Pons (tissue), 1 donor: ENCODE data around the gene CIAO2A.

Experiments used
- DNase-seq: peaks from one replicate; pipeline ENCODE4 v3.0.0-alpha.2; 2016; ENCODE audit warnings: low spot score

The CIAO2A gene

DNA sequence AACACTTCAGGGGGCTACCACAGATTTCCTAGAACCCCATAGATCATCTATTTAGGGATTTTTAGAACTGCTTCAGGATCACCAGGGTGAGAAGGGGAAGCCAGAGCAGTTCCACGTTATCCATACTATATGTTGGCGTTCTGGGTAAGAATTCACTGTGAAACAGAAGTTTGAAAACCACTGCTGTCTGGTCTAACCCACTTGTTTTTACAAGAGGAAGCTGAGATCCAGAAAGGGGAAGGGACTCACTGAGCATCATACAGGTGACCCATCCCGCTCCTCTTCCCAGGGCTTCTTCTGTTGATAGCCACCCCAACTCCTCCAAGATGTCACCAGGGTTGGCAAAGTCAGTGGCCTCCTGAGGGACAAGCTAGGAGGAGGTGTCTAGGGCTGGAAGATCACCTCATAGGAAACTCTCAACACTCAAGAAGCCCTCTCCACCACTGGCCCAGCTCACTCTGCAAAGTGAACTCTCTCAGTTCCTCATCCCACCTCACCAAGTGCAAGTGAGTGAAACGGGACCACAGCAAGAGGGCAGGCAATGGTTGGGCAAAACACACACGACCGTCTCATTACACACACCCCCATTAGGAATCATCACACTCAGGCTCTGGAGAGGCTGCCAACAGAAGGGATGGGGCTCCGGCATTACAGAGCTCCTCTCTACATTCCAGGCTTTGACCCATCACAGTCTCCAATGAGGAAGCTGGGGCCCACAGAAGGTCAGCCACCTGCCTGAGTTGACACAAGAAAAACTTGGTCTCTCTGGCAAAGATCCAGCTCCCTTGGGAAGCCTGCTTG is 49.1 kb downstream of the CIAO2A start:
- no peak for DNase-seq

DNA sequence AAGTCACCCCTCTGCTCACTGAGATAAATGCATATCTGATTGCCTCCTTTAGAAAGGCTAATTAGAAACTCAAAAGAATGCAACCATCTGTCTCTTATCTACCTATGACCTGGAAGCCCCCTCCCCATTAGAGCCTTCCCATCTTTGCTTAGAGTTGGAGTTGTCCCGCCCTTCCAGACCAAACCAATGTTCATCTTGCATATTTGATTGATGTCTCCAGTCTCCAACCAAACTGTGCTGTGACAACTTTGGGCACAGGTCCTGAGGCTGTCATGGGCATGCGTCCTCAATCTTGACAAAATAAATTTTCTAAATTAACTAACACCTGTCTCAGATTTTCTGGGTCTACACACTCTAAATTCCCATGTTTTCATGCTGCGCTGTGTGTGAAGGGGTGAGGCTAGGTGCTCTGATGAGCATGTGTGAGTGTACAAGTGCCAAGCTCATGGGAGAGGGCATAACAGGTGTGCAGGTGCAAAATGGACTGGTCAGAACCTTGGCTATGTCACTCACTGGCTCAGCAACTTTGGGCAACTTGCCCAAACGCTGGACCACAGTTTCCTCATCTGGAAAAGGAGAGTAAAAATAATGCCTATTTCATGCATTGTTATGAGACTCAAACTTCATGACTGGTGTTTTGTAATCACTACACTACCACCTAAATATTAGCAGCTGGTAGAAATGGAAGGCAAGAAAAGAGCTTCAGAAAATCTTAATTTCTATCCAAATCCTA is 54.6 kb downstream of the CIAO2A start:
- DNase-seq, result no peak

DNA sequence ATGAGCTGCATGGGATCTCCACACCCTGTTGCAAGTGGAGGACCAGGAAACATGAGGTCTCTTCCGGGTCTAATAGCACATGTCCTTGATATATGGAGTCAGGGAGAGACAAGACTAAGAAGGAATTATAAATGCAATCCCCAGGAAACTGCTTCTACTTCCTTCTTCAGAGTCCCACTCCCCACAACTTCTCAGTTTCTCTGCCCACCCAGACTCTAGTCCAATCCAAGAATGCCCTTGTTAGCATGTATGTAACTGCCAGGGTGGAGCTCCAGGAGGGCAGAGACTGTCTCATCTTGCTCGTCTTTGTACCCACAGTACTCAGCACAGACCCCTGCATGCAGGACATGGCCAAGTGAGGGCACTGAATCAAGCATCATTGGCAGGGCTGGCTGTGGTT is 55.7 kb downstream of the CIAO2A start:
- DNase-seq, result no peak

DNA sequence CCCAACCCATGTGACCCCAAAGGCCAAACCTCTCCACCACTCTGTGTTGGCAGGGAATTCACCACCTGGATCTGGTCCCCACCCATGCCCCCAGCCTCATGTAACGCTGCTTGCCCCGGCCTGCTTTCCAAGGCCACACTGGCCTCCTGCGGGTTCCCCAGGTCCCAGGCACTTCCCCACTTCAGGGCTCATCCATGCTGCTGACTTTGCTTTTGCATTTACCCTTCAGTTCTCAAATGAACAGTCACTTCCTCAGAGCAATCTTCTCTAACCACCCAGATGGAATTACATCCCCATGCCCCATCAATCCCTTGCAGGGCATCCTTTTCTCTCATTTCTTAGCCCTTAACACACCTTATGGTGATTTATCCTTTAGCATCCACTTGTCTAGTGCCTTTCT is 56.5 kb downstream of the CIAO2A start:
- no peak for DNase-seq

DNA sequence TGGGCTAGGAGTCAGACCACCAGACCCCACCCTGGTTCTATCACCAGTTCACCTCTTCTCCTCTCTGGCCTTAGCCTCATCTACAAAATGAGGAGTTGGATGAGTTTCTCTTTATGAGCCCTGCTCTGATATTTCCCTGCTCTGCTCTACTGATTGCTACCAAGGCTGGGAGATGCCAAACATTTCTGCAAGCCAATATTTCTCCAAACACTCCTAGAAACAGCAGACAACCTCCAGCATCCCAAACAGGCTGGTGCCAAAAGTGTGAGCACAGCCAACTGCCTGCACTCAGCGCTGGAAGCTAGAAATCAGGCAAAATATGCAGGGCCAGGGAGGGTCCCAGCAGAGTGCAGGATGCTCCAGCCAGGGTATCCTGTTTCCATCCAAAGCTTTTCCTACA is 58.1 kb downstream of the CIAO2A start:
- DNase-seq, result no peak

DNA sequence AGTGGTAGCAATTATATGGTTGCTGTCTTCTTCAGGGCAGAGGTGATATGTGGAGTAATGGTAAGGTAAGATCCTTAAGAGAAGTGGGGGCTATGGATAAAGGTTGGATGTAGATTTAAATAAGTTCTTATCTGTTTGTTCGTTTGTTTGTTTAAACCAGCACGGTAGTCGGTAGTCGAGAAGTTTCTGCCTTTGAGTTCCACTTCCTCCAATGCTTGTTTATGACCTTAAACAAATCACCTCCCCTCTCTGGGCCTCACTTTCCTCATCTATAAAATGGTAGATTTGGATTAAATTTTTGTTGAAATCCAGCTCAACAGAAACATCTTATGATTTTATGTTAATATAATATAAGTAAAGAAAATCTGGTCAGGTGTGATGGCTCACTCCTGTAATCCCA is 59.1 kb downstream of the CIAO2A start:
- no peak for DNase-seq

DNA sequence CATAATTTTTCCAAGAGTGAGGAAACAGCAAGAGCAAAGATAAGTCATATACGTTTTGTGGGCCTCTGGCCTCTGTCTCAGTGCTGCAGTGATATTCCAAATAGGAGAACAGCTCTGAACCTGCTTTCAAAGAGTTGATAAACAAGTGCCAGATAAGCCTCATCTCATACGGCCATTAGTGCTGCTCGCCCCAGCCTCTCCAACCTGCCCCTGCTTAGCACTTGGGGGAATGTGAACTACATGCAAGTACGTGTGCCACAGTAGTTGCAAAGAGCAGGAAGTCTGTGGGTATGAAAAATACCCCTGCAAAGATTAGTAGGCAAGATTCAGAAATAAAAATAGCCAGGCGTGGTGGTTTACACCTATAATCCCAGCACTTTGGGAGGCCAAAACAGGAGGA is 61.3 kb downstream of the CIAO2A start:
- DNase-seq, result no peak

DNA sequence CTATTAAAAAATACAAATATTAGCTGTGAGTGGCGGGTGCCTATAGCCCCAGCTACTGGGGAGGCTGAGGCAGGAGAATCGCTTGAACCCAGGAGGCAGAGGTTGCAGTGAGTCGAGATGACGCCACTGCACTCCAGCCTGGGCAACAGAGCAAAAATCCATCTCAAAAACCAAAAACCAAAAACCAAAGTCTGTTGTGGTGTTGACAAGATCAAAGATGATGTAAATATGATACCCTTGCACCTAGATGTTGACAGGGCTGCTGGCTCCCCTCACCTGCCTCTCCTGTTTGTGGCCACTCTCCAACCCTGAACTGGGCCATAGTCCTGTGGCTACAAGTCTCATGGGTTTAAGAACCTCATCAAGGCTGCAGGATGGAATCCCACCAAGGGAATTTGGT is 63.5 kb downstream of the CIAO2A start:
- DNase-seq, result no peak

DNA sequence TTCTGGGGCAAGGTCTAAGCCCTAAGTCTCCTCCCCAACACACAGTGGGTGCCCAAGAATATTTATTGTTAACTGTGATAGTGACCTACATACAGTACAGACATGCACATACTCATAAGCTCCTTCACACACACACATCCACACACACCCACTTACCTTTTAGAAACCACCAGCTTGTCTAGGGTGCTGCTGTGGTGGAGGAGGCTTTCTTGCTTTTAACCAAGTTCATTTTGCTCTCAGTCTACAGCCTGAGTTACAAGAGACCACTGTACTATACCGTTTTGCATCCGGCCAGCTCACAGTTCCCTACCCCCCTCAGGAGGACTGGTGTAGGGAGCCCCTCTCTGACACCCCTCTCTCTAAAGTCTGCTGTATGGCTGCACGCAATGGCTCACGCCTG is 64.0 kb downstream of the CIAO2A start:
- DNase-seq, result no peak

DNA sequence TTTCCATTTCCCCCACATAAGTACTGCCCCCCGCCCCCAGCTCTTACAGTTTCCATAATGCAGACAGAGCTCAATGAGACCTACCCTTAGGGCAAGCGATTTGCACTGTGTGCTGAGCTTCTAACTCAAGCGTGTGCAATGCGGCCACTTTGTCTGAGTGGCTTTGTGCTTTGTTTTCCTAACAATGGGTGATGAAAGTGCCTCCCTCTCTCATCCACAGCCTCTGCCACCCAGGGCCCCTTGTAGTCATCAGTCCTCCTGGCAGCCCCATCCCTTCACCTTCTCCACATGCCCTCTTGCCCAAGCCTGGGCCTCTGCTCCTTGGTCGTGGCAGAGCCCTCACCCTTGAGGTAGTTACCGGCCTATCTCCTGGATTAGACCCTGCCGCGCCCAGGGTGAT is 64.5 kb downstream of the CIAO2A start:
- peak; percentile 98 for DNase-seq

DNA sequence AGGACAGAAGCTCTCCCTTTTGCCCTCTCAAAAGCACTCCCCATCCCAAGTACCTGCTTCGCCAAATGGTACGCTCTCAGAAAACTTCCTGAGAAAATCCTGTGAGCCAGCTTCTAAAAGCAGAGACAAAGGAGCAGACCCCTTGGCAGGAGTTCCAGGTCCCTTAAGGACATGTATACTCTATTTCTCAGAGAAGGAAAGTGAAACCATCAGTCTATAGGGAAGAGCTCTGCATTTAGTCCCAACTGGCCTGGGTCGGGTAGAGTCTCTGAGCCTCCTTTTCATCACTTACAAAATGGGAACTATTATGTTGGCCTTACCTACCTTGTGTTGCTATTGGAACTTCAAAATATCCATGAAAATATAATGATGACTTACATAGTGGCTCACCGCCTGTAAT is 67.0 kb downstream of the CIAO2A start:
- DNase-seq, result no peak

DNA sequence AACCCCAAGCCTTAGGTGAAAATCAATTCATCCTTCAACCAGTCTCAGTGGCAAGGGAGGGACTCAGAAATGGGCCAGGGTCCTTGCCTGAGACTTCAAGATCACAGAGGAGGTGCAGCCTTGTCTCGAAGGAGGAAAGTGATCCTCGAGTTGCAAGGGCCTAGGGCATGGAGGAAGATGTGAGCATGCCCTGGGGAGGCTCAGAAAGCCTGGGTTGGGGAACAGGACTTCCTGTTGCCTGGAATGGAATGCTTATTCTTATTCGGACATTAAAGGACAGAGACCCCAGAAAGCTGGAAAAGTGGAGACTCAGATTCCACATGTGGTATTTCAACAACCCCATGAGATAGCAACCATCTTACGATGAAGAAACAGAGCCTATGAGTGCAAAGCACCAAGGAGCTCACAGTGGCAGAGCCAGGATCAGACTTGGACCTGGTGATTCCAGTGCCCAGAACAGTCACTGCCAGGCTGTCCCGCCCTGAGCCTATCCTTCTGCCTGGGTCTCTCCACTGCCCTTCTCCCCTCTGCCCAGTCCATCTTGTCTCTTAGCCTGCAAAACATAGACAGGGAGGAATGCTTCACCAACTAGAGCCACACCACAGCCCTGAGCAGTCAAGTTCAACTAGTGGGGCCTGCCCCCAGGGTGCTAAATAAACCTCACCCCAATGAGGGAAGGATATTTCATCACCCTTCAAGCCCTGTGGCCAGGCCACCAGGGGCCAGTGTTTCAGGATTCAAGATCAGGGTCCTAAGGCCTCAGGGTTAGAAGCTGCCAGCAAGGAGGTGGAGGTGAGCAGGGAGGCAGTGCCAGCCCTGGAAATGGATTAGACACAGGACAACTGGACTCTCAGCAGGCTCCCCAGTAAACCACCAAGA is 69.2 kb downstream of the CIAO2A start:
- DNase-seq, result no peak

DNA sequence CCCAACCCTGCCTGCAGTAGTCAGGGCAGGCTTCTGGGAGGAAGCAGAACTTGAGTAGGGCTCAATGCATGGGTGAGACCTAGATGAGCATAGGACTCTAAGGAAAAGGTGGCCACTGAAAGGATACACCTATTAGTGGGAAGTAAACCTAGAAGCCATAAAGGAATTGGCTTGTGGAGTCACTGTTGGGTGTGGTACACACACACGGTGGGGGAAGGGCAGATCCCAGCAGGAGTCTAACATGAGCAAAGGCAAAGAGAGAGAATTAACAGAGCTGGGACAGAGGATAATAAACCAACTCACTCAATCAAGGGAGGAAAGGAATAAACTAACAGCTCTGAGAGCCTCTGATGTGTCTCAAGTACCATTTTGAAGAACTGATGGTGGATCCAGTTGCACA is 70.4 kb downstream of the CIAO2A start:
- DNase-seq, result no peak

DNA sequence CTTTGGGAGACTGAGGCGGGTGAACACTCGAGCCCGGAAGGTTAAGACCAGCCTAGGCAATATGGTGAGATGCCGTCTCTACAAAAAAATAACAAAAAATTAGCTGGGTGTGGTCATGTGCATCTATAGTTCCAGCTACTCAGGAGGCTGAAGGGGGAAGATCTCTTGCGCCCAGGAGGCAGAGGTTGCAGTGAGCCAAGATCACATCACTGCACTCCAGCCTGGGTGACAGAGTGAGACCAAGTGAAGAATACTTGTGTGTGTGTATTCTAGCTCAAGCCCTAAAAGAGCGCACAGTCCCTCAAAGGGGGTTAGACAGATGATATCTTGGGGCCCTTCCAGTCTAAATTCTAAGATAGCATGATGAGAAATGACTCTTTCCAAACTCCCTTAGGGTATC is 71.1 kb downstream of the CIAO2A start:
- DNase-seq, result no peak
